Measurements from ENCODE around the gene DPP4.
"Not testable (repeated sequence)": the region's sequence is repeated elsewhere in the genome, so short reads cannot be mapped to it uniquely, and the experiment has no call there.

The DPP4 gene

GRCh38 chr2:161992531-161992930, 81.5 kb downstream of the DPP4 start:
- DNase-seq (ENCODE audit: low read depth in 1 of 2, low spot score in 1 of 2) = peak; percentile 11 to 36

- DNase-seq (ENCODE audit: low read depth in 1 of 2, low spot score in 1 of 2) = no peak
Observed at GRCh38 chr2:161991991-161992390, 82.0 kb downstream of the DPP4 start.

GRCh38 chr2:161990741-161991140, 83.3 kb downstream of the DPP4 start:
- DNase-seq (ENCODE audit: low read depth in 1 of 2, low spot score in 1 of 2) = no peak

- no peak for DNase-seq (ENCODE audit: low read depth in 1 of 2, low spot score in 1 of 2)
Observed at GRCh38 chr2:161990036-161990435, 84.0 kb downstream of the DPP4 start.

GRCh38 chr2:161988589-161988988, 85.4 kb downstream of the DPP4 start:
- no peak for DNase-seq (ENCODE audit: low read depth in 1 of 2, low spot score in 1 of 2)

GRCh38 chr2:161987311-161987710, 86.7 kb downstream of the DPP4 start:
- DNase-seq (ENCODE audit: low read depth in 1 of 2, low spot score in 1 of 2) = no peak

GRCh38 chr2:161983866-161984265, 90.1 kb downstream of the DPP4 start:
- DNase-seq (ENCODE audit: low read depth in 1 of 2, low spot score in 1 of 2) = no peak

- no peak for DNase-seq (ENCODE audit: low read depth in 1 of 2, low spot score in 1 of 2)
Observed at GRCh38 chr2:161983331-161983651, 90.7 kb downstream of the DPP4 start.

- no peak for DNase-seq (ENCODE audit: low read depth in 1 of 2, low spot score in 1 of 2)
Observed at GRCh38 chr2:161982548-161983330, 91.3 kb downstream of the DPP4 start.

GRCh38 chr2:161981679-161982250, 92.2 kb downstream of the DPP4 start:
- no peak for DNase-seq (ENCODE audit: low read depth in 1 of 2, low spot score in 1 of 2)

GRCh38 chr2:161980976-161981375, 93.0 kb downstream of the DPP4 start:
- DNase-seq (ENCODE audit: low read depth in 1 of 2, low spot score in 1 of 2) = no peak

- DNase-seq (ENCODE audit: low read depth in 1 of 2, low spot score in 1 of 2) = no peak
Observed at GRCh38 chr2:161979490-161979889, 94.5 kb downstream of the DPP4 start.

- not testable (repeated sequence) for DNase-seq (ENCODE audit: low read depth in 1 of 2, low spot score in 1 of 2)
Observed at GRCh38 chr2:161977926-161978325, 96.1 kb downstream of the DPP4 start.

- DNase-seq (ENCODE audit: low read depth in 1 of 2, low spot score in 1 of 2) = no peak
Observed at GRCh38 chr2:161976917-161977316, 97.1 kb downstream of the DPP4 start.

GRCh38 chr2:161976295-161976694, 97.7 kb downstream of the DPP4 start:
- no peak for DNase-seq (ENCODE audit: low read depth in 1 of 2, low spot score in 1 of 2)

- DNase-seq (ENCODE audit: low read depth in 1 of 2, low spot score in 1 of 2) = no peak
Observed at GRCh38 chr2:161975813-161976160, 98.2 kb downstream of the DPP4 start.

- DNase-seq (ENCODE audit: low read depth in 1 of 2, low spot score in 1 of 2) = no peak
Observed at GRCh38 chr2:161975062-161975812, 98.8 kb downstream of the DPP4 start.

- DNase-seq (ENCODE audit: low read depth in 1 of 2, low spot score in 1 of 2) = no peak
Observed at GRCh38 chr2:161974461-161974860, 99.6 kb downstream of the DPP4 start.

GRCh38 chr2:161972866-161973265, 101.1 kb downstream of the DPP4 start:
- DNase-seq (ENCODE audit: low read depth in 1 of 2, low spot score in 1 of 2) = no peak

GRCh38 chr2:161972232-161972631, 101.8 kb downstream of the DPP4 start:
- DNase-seq (ENCODE audit: low read depth in 1 of 2, low spot score in 1 of 2) = no peak

GRCh38 chr2:161971551-161971950, 102.5 kb downstream of the DPP4 start:
- DNase-seq (ENCODE audit: low read depth in 1 of 2, low spot score in 1 of 2) = no peak

GRCh38 chr2:161969159-161969558, 104.9 kb downstream of the DPP4 start:
- DNase-seq (ENCODE audit: low read depth in 1 of 2, low spot score in 1 of 2) = no peak
